LNCaP clone FGC (cell line): ENCODE results near the gene ERBB4.

Experiments
- DNase-seq: peaks from one replicate; pipeline ENCODE4 v3.0.0-alpha.2; 2011; ENCODE audit warnings: low read depth
- H3K4me3 ChIP-seq: 2 replicates; pipeline ENCODE4 v1.5.1; 2011; ENCODE audit warnings: mild to moderate bottlenecking, low read depth, low read length, control low read depth
- TF ChIP-seq, protein P1 (sequence below): IDR thresholded peaks from 2 replicates; pipeline ENCODE4 v1.5.1; 2012; ENCODE audit warnings: mild to moderate bottlenecking; ENCODE audit not compliant: control insufficient read depth, insufficient read depth; ENCODE audit errors: extremely low read depth

Gene ERBB4

DNA sequence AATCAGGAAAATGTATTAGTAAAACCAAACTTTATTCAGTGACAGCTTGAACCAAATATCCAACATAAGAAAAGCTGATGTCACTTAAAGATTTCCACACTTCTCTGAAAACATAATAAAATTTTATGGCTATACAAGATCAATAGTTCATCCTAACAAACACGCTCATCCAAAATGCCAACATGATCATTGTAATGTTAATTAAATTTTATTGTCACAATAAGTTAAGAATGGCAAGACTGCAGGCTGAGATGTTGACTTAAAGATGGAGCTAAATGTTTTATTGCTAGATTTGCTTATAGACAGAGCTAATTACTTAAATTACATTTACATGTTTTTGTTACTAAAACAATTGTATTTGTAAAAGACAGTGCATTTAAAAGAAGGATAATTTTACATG lies 140.3 kb downstream of the ERBB4 start:
- H3K4me3 ChIP-seq, result no peak overlapping the region
- TF ChIP-seq, protein P1, sequence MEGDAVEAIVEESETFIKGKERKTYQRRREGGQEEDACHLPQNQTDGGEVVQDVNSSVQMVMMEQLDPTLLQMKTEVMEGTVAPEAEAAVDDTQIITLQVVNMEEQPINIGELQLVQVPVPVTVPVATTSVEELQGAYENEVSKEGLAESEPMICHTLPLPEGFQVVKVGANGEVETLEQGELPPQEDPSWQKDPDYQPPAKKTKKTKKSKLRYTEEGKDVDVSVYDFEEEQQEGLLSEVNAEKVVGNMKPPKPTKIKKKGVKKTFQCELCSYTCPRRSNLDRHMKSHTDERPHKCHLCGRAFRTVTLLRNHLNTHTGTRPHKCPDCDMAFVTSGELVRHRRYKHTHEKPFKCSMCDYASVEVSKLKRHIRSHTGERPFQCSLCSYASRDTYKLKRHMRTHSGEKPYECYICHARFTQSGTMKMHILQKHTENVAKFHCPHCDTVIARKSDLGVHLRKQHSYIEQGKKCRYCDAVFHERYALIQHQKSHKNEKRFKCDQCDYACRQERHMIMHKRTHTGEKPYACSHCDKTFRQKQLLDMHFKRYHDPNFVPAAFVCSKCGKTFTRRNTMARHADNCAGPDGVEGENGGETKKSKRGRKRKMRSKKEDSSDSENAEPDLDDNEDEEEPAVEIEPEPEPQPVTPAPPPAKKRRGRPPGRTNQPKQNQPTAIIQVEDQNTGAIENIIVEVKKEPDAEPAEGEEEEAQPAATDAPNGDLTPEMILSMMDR, result no peak
- no peak for DNase-seq

DNA sequence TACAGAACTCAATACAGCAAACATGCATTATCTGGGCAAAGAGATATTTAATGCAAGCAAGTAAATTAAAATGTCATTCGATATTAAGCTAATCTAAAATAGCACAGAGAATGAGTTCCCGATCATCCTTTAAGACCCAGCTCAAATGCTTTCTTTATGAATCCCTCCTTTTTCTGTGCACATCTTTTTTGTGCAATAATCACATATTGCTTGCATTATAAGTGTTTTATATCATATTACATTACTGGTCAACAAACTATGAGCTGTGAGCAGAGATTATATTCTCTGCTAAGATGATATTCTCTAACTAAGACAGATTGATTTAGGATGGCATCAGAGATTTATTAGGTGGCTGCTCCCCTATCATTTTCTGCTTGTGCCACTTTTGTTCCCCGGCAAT lies 146.1 kb downstream of the ERBB4 start:
- DNase-seq, result no peak
- TF ChIP-seq, protein P1, result no peak
- H3K4me3 ChIP-seq, result no peak overlapping the region

DNA sequence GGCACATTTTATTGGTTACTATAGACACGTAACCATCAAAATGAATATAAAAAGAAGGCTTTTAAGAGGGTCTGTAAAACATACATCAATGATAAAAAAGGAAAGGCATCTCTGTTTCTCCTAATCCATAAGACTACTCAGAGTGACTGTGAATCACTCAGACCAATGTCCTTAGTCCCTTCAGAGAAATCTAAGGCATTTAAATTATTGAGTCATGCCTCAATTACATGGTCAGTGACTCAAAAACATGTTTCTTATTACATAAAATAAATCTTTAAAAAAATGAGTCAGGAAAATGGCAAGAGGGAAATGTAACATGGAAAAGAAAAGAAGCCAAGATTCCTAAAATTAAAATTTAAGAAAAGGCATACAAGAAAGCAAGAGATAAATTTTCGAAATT lies 146.6 kb downstream of the ERBB4 start:
- TF ChIP-seq, protein P1, result no peak
- H3K4me3 ChIP-seq, result no peak overlapping the region
- no peak for DNase-seq

DNA sequence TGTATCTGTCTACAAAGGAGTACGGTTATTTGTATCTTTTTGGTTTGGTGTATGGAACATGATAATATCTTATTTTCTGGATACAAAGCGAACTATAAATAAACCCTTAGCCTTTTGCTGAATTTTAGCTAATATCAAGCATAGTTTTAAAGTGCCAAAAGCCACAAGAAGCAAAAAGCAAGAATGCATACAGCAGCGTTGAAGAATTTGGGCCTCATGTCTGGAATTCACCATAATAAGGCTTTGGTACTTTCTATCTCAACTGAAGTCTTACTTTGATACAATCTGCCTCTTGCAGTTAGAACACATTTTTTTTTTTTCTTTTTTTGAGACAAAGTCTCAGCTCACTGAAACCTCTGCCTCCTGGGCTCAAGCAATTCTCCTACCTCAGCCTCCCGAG lies 151.5 kb downstream of the ERBB4 start:
- no peak overlapping the region for H3K4me3 ChIP-seq
- TF ChIP-seq, protein P1, result no peak
- DNase-seq, result no peak

DNA sequence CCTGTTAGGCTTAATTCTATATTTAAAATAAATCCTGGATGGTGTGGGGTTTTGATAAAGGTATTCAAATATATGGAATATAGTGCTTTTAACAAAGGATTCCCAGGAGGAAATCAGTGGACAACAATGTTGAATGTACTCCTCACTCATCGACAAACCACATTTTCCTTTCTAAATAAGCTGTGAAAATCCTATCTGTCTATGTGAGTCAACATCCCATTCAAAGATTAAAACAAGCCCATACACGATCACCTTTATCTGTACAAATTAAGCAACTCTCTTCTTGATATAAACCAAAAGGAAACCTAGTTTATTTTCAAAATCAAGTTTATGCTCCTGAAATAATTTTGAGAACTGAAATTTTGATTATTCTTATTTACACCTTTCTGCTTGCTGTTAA lies 153.4 kb downstream of the ERBB4 start:
- TF ChIP-seq, protein P1, result no peak

DNA sequence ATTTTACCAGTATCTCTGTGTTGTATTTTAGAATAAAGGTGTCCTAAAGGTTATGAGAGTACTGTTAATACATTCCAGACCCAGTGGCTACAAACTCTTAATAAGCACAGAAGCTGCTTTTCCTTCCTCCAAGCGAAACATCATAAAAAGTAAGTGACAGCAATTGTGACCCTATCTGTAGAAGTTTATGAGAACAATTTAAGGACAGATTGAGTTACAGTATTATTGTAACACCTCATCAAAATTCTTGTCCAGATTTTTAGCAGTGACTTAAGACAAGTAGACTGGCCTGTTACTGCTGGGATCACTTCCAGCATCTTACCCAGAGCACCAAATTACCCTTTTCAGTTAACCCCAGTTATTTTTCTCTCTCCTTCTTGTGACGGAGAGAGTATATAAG lies 154.6 kb downstream of the ERBB4 start:
- H3K4me3 ChIP-seq, result no peak overlapping the region
- TF ChIP-seq, protein P1, result no peak
- no peak for DNase-seq

More for the DNA sequence above, 153.4 kb downstream of the ERBB4 start:
- no peak for DNase-seq
- no peak overlapping the region for H3K4me3 ChIP-seq

DNA sequence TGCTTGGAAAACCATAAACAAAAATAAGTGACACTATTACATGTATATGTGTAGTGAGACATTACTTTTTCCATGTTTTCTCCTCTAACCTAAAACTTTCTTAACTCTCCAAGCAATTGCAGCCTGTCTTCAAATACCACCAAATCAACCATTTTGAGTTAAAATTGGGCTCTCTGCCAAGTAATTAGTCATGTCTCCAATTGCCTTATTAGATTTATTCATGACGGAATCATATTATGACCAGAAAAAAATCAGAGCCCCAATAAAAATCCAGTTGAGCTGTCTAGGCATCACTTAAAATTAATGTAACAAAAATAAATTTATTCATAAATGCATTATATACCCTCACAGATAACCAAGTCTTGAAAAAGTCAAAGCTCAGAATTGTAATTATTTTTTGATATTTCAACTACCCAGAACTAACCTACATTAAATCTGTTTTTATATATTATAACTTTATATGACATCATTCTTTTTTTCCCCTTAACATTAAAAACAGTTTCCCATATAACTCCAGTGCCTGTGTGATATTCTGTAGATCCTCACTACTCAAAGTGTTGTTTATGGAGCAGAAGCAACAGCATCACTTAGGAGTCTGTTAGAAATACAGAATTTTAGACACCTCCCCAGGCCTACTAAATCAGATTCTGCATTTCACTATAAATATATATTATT lies 157.0 kb downstream of the ERBB4 start:
- TF ChIP-seq, protein P1, result no peak

More for the DNA sequence above, 157.0 kb downstream of the ERBB4 start:
- no peak for DNase-seq
- H3K4me3 ChIP-seq, result no peak overlapping the region
